CD1c-positive myeloid dendritic cell (primary cell): ENCODE results near the gene ARHGEF4.

Experiments
- DNase-seq: peaks from one replicate; pipeline ENCODE4 v3.0.0-alpha.2; 2016; ENCODE audit errors: extremely low spot score

ARHGEF4 gene, protein sequence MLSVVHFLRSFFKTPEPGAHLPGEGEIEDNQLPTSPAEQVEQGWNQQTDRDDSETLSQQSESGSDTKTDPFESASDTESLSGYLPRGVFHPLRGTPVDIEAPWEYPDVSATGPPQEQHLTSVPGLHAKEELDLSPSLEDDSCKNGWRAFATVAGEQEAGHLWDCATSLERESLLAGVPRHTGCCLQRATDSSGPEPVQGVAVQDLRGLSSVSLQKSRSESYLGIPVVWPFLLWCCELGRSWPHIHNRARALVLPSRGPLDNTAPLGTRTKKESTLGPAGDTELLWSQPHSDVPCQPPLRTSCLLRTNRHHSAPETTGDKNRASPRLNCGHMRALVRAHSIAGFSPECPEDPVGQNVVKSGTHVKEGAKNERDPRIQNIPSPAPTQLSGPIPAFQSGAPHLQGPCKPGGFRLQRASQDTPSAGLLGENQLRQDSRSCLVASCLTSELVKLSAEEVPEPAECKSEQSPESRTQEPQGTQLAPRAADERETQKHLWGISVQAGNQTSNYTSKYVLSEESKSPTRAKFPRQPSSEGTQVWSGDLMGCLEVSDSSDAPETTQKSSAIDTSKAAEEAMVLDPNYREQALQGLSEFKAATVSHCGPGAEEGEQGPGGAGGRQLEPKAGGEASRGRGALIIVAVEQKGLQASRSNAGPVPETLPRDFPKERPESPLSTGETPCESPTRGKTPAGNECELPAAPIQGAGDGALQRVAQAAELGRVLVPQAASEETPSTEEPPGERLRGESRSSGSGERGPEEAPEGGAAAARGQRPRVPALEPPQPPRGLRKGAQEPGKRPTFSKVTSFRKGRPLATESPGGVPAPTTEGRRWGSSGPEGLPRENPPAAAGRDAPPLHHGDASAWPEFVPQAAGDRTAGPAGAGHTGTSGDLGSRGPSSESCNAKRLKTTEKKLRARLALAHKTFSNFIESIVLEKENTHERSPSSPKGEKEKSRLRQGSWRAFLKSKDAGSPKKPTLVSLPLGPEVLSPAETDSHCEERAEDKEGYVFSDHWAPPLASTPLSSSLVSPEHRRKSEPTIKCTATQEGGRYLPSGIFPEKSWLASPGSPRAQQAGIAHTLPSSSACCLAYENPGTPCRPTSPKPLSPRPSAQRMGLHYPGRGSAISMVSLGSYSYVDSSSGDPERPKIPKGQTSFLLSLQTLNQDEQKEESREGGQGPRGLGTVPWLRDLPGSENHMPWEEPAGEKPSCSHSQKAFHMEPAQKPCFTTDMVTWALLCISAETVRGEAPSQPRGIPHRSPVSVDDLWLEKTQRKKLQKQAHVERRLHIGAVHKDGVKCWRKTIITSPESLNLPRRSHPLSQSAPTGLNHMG (N-terminal part only)

DNA sequence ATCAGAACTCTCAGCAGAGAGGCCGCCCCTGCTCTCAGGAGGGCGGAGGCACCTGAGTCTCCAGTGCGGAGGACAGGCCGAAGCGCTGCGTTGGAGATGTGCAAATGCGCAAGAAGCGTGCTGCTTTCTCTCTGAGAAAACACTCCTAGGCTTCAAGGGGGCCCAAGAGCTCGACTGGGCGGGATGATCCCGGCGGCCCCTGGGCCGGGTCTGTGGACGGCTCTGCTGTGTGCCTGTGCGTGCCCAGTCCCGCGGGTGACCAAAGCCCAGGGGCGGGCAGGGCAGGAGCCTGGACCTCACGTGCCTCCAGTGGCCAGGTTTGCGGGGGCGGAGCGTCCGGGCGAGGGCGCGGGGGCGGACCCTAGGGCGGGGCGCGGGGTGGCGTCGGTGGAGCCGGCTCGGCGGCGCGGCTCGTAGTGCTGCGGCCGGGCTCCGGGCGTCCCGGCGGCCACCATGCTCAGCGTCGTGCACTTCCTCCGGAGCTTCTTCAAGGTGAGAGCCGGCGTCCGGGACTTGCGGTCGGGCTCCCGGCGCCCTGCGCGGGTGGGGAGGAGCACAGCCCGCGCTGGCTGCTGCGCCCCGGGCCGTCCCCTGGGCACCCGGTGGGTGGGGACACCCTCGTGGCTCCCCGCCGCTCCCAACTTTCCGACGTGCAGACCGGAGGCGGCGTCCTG lies at the start of gene ARHGEF4:
Gene ARHGEF4 (plus strand): TSS at position 414 of the 674 bp plus-strand sequence. CDS start 40 bp downstream, at position 454.
- DNase-seq, result no peak

DNA sequence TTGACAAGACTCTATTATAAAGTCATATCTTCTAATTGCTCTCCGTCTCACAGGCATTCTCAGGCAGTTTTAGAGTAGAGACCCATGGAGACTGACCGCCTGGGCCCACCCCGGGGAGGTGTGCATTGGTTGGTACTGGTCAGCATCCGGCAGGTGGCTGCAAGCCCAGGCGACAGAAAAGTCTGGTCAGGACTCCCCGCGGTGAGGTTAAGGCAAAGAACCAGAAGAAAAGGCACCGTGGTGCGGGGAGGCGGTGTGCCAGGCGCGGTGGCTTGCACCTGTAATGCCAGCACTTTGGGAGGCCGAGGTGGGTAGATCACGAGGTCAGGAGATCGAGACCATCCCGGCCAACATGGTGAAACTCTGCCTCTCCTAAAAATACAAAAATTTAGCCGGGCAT lies 48.9 kb upstream of the ARHGEF4 start:
- no peak for DNase-seq

DNA sequence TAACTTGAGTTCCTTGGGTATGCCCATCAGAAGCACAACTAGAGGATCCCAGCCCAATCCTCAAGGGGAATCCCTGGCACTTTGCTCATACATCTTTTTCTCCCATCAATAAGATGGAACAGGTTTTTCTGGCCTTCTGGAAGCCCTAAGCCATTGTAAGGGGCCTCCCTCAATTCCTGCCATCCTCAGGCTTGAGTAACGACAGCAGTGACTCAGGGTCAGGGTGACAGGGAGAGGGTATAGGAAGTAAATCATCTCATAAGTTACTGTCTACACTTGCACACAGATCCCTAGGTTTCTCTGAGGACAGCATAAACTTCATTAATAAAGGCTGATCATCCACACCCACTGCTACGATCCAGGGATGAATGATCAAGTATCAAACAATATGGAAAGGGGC lies 46.4 kb upstream of the ARHGEF4 start:
- DNase-seq, result no peak

DNA sequence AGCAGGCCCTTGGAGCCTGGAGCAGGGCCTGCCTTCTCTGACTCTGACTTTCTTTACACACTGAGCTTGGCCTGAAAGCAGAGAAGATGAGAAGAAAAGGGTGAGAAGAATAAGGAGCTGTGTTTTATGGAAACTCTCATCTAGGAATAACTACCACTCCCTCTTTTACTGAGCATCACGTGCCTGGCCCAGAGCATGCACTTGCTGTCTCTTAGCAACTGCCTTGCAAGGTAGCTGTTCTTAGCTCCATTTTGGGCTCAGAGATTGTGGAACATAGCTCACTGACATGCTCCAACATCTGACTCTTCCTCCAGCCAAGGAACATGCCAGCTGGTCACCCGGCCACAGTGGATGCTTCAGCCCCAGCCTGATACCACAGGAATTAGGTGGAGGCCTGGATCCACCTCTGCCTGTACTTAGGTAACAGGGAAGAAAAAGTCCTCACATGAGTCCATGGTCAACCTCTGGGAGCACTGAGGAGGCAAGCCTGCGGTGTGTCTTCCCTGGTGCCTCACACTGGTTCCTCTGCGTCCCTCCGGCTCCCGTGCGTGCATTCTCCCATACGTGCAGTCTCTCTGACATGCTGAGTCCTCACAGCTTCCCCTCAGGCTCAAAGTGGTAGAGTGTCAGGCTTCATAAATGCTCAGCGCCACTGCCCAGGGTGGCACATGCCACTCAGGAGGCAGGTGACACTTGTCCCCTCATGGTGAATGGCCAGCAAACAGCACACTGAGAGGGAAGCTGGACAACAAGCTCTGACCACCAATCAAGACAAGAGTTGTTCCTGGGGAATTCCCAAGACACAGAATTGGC lies 45.7 kb upstream of the ARHGEF4 start:
- no peak for DNase-seq

DNA sequence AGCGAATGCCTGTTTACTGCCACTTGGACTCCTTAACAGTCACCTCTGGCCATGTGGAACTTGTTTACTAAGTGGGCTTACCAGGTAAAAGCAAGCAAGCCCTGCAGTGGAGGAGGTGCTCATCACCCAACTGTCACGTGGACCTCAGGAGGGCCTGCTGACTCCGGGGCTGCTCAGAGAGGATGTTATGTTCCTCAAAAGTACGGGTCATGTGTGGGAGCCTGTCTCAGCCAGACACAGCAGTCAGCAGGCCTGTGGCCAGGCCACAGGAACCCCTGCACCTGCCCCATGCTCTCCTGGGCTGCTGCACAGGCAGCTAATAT lies 45.1 kb upstream of the ARHGEF4 start:
- no peak for DNase-seq

DNA sequence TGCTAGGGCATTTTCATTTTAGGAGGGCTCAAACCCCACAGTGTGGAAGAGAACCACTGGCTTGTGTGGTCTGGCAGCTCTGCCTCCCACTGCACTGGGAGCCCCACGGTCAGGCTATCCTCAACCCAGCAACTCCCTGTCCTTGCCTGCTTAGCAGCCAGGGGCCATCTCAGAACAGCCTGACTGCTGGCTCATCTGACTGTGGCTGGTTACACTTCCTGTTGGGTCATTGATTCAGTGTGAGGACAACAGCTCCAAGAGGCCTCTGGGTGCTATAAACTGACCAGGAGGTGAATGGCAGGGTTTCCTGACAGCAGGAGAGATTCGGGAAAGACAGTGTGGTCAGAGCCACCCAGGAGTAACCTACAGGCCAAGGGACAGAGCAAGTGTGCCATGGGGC lies 41.3 kb upstream of the ARHGEF4 start:
- no peak for DNase-seq

DNA sequence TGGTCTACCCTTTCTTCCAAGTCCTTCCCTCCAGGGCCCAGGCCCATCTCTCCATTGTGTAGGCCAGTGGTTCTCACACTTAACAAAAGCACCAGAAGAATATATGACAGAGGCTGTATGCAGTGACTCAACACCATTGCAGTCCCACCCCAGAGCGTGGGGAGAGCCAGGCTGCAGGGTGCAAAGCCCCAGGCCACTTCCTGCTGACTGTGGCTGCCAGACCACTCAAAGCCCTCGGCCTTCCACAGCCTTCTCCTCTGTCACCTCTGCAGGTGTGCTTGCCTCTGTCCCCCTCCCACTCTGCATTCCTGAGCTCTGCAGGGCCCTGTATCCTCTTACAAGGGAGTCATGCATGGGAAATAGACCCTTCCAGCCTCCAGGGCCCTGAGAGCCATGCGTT lies 40.4 kb upstream of the ARHGEF4 start:
- DNase-seq, result no peak

DNA sequence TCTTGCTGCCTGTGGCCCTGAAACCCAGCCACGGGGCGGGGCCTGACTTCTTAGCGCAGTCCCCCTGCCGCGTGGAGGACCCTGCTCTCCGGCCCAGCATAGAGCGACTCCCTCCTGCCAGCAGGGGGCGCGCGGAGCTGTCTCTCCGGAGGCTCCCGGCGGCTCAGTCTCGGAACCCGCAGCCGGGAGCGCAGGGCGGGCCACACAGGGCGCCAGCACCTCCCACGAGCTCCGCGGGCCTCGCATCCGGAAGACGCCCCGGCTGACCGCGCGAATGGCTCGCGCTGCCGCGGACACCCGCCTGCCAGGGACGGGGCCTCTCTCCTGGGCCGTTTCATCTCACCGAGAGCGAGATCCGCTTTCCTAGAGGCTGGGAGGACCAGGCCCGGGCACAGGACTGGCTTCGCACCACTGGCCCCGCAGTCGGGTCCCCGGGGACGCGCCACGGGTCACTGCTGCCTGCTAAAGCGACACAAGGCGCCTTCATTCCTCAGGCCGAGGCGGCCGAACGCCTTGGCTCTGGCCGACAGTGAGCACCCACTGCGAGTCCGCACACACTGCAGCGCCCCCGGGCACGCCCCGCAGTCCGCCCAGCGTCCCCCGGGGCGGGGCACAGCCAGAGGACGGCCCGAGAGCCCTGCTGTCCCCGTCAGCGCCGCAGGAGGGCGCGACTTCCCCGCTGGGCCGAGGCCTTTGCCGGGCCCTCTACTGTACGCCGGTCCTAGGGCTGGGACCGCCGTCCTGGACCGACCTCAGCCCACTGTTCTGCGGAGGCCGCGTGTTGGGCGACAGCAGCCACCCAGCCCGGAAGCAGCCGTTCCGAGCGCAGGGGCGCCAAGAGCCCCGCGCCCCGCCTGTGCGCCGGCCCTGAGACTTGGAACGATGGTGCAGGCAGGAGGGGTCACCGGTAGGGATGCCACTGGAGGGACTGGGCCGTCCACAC lies 39.0 kb upstream of the ARHGEF4 start:
- DNase-seq, result peak; percentile 94

DNA sequence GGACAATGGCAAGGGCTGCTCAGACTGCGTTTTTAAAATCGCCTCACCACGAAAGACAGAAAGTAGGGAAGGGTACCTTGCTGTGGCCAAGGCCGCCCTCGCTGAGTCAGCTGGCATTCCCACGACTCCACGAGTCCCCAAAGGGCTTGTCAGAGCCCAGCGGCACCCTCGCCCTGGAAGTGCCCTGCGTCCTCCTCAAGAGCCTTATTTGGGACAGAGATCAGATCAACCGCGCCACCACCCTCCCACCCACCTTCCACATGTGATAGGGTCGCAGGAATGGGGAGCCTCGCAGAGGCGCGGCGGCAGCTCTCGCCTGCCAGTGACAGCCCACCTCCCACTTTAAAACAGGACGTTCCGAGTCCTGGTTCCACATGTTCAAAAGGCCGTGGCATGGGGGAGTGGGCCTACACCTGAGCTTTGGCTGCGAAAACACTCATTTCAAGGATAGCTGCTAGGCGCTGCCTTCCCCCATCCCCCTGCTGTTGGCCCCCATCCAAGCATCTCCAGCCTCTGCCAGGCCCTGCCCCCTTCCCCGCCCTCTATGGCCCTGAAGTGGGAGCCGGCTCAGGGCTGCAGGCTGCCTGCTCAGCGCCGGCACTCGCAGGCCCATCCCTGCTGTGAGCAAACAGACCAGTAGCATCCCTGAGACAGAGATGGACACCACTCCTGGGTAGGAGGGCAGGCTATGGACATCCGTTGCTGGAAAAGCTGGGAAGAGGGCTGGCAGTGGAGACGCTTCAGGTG lies 38.1 kb upstream of the ARHGEF4 start:
- no peak for DNase-seq

DNA sequence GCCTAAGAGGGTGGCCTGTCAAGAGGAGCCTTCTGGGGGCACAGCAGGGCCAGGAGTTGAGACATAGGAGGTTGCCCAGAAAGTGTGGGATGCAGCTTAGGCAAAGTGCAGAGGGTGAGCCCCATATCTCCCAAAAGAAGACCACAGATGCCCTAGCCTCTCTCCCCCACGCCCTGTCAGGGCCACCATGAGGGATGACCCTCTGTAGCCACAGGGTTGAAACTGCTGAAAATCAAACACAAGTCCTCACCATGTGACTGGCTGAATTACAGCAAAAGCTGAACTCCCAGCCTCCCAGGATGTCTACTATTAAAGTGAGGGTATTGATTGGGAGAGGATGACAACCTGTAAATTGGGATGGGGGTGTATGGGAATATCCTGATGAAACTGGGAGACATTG lies 37.4 kb upstream of the ARHGEF4 start:
- no peak for DNase-seq

DNA sequence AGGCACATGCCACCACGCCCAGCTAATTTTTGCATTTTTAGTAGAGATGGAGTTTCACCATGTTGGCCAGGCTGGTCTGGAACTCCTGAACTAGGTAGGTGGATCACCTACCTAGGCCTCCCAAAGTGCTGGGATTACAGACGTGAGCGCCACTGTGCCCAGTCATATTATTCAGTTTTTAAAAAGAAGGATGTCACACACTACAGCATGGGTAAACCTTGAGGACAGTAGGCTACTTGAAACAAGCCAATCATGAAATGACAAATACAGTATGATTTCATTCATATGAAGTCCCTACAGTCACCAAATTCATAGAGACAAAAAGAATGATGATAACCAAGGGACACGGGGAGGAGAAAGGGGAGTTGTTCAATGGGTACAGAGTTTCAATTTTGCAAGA lies 31.1 kb upstream of the ARHGEF4 start:
- no peak for DNase-seq

DNA sequence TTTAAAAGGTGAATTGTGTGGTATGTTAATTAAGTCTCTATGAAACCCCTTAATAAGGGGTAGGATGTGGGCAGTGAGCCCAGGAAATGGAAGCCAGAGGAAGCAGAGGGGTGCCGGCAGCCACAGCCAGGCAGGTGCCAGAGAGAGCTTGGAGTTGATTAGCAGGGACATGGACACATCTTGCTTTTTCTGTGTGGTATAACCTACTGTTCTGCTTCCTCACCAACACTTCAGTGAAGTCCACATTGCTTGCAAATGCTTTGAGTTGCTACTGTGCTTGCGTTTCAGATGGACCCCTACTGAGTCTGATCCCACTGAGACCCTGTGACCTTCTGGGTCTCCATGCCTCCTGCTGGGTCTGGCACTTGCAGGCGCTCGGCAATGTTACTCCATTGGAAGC lies 30.3 kb upstream of the ARHGEF4 start:
- DNase-seq, result no peak

DNA sequence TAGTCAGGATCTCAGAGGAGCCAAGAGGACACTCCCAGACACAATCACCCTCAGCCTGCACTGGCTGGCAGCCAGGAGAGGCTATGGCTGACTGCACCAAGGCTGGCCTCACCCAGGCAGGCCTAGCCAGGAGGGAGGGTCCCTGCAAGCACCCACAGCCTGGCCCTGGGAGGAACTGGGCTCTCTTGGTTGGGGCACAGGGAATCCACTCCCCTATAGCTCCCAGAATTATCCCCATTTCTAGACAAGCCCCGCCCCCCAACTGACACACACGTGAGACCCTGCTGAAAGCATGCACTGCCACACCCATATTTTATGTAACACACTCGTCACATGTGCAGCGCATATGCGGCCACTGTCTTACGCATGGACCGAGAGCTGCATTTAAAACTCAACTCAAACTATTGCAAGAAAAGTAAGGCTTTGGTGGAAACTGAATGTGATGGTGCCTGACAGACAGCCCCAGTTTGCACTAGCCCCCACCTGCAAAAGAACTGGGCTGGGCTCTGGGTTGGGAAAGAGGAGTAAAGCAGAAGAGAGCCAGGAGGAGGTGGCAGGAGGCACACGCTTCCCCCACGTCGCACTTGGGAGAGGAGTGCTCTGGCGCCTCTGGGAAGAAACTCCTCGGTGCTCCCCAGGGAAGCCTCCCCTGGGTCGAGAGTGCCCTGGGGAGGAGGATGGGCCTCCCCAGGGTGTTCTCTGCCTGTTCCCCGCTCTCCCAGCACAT lies 28.9 kb upstream of the ARHGEF4 start:
- DNase-seq, result no peak

DNA sequence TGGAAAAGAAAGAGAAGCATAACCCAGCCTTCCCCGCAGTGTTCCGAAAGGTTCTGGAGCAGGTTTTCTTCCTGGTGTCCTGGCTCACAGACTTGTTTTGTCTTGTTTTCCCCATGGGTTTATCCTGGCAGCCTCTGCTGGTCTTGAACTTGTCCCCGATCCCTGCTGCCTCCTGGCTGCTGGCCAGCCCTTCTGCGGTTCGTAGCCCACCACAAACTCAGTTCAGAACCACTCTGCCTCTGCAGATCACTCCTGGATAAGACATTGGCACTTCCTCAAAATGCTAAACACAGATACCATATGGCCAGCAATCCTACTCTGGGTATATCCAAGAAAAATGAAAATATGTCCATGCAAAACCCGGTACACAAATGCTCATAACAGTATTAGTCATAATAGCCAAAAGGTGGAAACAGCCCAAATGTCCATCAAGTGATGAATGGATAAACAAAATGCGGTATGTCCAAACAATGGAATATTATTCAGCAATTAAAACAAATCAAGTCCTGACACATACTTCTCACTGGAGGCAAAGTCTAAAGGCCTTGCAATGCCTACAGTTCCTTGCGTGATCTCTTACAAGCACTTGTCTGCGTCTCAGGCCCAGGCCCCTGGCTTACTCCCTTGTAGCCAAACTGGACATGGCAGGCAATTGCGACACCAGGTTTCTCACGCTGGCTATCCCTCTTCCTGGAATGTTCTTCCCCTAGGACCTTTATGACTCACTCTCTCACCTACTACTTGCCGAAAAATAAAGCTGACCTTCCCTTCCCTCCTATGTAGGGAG lies 28.0 kb upstream of the ARHGEF4 start:
- no peak for DNase-seq

DNA sequence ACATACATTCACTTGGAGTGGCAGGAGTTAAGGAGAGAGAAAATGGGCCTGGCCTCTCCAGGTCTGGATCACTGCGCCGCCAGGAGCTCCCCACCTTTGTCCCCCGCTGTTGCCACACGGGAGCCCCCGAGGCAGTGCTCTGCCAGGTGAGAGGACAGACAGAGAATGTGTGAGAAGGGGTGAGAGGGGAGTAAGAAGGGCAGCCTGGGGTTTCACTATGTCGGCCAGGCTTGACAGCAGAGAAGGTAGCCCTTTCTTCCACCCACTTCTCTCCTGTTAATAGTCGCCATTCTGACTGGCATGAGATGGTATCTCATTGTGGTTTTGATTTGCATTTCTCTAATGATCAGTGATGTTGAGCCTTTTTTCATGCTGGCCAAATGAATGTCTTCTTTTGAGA lies 26.2 kb upstream of the ARHGEF4 start:
- DNase-seq, result no peak

DNA sequence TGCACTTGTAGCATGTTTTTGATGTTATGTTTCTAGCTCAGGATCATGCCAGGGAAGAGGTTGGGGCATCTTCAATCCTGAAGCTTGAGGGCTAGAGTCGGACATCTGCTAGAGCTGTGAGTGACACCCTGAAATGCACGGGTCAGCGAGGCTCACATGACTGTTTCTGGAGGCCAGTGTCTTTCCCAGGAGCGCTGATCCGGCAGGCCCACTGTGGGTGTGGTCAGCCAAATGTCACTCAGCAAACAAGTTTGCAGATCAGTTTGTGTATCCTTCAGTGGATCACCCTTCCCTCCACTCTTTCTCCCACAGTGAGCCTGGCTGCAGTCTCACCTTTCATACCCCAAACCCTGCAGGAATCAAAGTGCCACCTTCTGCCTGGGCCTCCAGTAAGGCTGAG lies 23.0 kb upstream of the ARHGEF4 start:
- no peak for DNase-seq

DNA sequence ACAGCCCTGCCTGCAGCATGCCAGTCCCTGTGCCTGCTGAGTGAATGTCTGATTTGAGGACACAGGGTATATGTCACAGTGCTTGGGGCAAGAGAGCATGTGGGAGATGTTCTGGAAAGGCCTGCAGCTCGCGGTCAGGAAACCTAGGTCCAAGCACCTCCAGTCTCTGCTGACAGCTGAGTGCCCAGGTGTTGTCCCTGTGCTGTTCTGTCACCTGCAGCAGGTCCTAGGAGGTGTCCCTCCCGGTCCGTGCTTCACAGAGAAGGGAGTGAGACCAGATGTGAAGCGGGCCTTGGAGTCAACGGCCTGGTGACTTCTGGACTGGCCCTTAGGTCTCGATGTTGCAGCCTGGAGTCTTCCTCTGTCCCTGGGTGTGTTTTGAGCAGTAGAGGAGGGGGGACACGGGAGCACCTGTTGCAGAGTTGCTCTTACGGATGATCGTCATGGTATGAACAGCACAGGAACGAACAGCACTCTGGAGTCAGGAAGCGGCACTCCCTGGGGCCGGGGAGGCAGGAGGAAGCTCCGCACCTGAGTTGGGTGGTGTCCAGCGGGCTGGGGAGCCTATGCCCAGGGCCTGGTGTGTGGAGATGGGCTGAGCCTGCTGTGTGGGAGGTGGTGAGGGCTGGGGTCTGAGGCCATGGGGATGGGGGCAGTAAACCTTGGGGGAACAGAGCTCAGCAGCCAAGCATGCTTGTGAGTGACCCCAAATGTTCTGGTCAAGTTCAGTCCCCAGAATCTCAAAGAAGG lies 21.6 kb upstream of the ARHGEF4 start:
- no peak for DNase-seq
